ENCODE measurements around the gene GHRHR.

The GHRHR gene

GRCh38 chr7:30985756-30986155 is 22.0 kb downstream of the GHRHR start:
- no peak for DNase-seq (ENCODE audit: low read depth)

- no peak for DNase-seq (ENCODE audit: low read depth)
Observed at GRCh38 chr7:30986331-30986730, 22.6 kb downstream of the GHRHR start.

- DNase-seq (ENCODE audit: low read depth), result no peak
Observed at GRCh38 chr7:30986738-30987137, 23.0 kb downstream of the GHRHR start.

GRCh38 chr7:30987178-30987577 is 23.4 kb downstream of the GHRHR start:
- no peak for DNase-seq (ENCODE audit: low read depth)

- DNase-seq (ENCODE audit: low read depth), result no peak
Observed at GRCh38 chr7:30987936-30988335, 24.2 kb downstream of the GHRHR start.

- DNase-seq (ENCODE audit: low read depth), result no peak
Observed at GRCh38 chr7:30988351-30989005, 24.7 kb downstream of the GHRHR start.

- no peak for DNase-seq (ENCODE audit: low read depth)
Observed at GRCh38 chr7:30989008-30989823, 25.5 kb downstream of the GHRHR start.

GRCh38 chr7:30989824-30990672 is 26.3 kb downstream of the GHRHR start:
- no peak for DNase-seq (ENCODE audit: low read depth)

GRCh38 chr7:30990673-30991170 is 27.0 kb downstream of the GHRHR start:
- DNase-seq (ENCODE audit: low read depth), result no peak

- no peak for DNase-seq (ENCODE audit: low read depth)
Observed at GRCh38 chr7:30992414-30992813, 28.7 kb downstream of the GHRHR start.

- no peak for DNase-seq (ENCODE audit: low read depth)
Observed at GRCh38 chr7:30994206-30995100, 30.7 kb downstream of the GHRHR start.

- DNase-seq (ENCODE audit: low read depth), result no peak
Observed at GRCh38 chr7:30995536-30995935, 31.8 kb downstream of the GHRHR start.

GRCh38 chr7:30996256-30996655 is 32.5 kb downstream of the GHRHR start:
- no peak for DNase-seq (ENCODE audit: low read depth)

- no peak for DNase-seq (ENCODE audit: low read depth)
Observed at GRCh38 chr7:30996883-30997282, 33.1 kb downstream of the GHRHR start.

- no peak for DNase-seq (ENCODE audit: low read depth)
Observed at GRCh38 chr7:30997316-30997715, 33.6 kb downstream of the GHRHR start.

- no peak for DNase-seq (ENCODE audit: low read depth)
Observed at GRCh38 chr7:30998180-30998579, 34.4 kb downstream of the GHRHR start.

- no peak for DNase-seq (ENCODE audit: low read depth)
Observed at GRCh38 chr7:31000161-31000693, 36.5 kb downstream of the GHRHR start.

GRCh38 chr7:31000779-31001178 is 37.0 kb downstream of the GHRHR start:
- DNase-seq (ENCODE audit: low read depth), result no peak

- no peak for DNase-seq (ENCODE audit: low read depth)
Observed at GRCh38 chr7:31002256-31002655, 38.5 kb downstream of the GHRHR start.

GRCh38 chr7:31003097-31003496 is 39.3 kb downstream of the GHRHR start:
- no peak for DNase-seq (ENCODE audit: low read depth)

GRCh38 chr7:31003721-31004120 is 40.0 kb downstream of the GHRHR start:
- DNase-seq (ENCODE audit: low read depth), result no peak

All from activated T-helper 9 cell treated with anti-CD3 and anti-CD28 coated beads, Interleukin-2, amount 50 U/mL, for 16 hours (primary cell).